ENCODE data around the gene PCDH9.

The PCDH9 gene

GRCh38 chr13:66967811-66968597 is 262.1 kb downstream of the PCDH9 start:
- H3K27me3 ChIP-seq (ENCODE audit: control insufficient read depth, insufficient read depth, low read length), result no peaks in the 10 kb centered on the region
- no peak overlapping the region for H3K27ac ChIP-seq (ENCODE audit: low read length)
- no peaks in the 10 kb centered on the region for H3K36me3 ChIP-seq (ENCODE audit: control insufficient read depth, insufficient read depth, low read length)
- no peaks in the 10 kb centered on the region for H3K4me1 ChIP-seq (ENCODE audit: control insufficient read depth, insufficient read depth, low read length)
- H3K4me3 ChIP-seq (ENCODE audit: low read length), result no peak overlapping the region
- no peaks in the 10 kb centered on the region for H3K9me3 ChIP-seq (ENCODE audit: control insufficient read depth, insufficient read depth, low read length)
- DNase-seq (ENCODE audit: low read depth, low spot score), result no peak
- no CpG with 5 or more reads among the region's 3 CpGs for WGBS (ENCODE audit: insufficient coverage, insufficient read length)

- Histone ChIP-seq H3K36me3 (ENCODE audit: control insufficient read depth, insufficient read depth, low read length) (no peaks in the 10 kb centered on the region), H3K4me3 (ENCODE audit: low read length) (no peak overlapping the region), H3K27me3 (ENCODE audit: control insufficient read depth, insufficient read depth, low read length) (no peaks in the 10 kb centered on the region), H3K9me3 (ENCODE audit: control insufficient read depth, insufficient read depth, low read length) (no peaks in the 10 kb centered on the region), H3K27ac (ENCODE audit: low read length) (no peak overlapping the region), H3K4me1 (ENCODE audit: control insufficient read depth, insufficient read depth, low read length) (no peaks in the 10 kb centered on the region)
- no peak for DNase-seq (ENCODE audit: low read depth, low spot score)
- WGBS (ENCODE audit: insufficient coverage, insufficient read length), result 100% methylated on average over 1 of the region's 1 CpG
Observed at GRCh38 chr13:66965181-66965580, 265.0 kb downstream of the PCDH9 start.

DNA sequence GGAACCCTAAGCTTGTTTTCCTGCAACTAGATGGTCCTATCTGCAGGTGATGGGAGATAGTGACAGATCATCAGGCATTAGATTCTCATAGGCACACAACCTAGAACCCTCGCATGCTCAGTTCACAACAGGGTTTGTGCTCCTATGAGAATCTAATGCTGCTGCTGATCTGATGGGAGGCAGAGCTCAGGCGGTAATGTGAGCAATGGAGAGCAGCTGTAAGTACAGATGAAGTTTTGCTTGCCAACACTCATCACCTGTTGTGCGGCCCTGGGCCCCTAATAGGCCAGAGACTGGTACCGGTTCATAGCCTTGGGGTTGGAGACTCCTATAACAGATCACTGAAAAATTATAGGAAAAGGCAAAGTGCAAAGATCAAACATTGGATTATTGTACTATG is 267.2 kb downstream of the PCDH9 start:
- Histone ChIP-seq H3K4me1 (ENCODE audit: control insufficient read depth, insufficient read depth, low read length) (no peaks in the 10 kb centered on the region), H3K27me3 (ENCODE audit: control insufficient read depth, insufficient read depth, low read length) (no peaks in the 10 kb centered on the region), H3K27ac (ENCODE audit: low read length) (no peak overlapping the region), H3K36me3 (ENCODE audit: control insufficient read depth, insufficient read depth, low read length) (no peaks in the 10 kb centered on the region), H3K4me3 (ENCODE audit: low read length) (no peak overlapping the region), H3K9me3 (ENCODE audit: control insufficient read depth, insufficient read depth, low read length) (no peaks in the 10 kb centered on the region)
- WGBS (ENCODE audit: insufficient coverage, insufficient read length), result no CpG with 5 or more reads among the region's 4 CpGs
- no peak for DNase-seq (ENCODE audit: low read depth, low spot score)

- Histone ChIP-seq H3K9me3 (ENCODE audit: control insufficient read depth, insufficient read depth, low read length) (no peaks in the 10 kb centered on the region), H3K27ac (ENCODE audit: low read length) (no peak overlapping the region), H3K4me3 (ENCODE audit: low read length) (no peak overlapping the region), H3K4me1 (ENCODE audit: control insufficient read depth, insufficient read depth, low read length) (no peaks in the 10 kb centered on the region), H3K36me3 (ENCODE audit: control insufficient read depth, insufficient read depth, low read length) (no peaks in the 10 kb centered on the region), H3K27me3 (ENCODE audit: control insufficient read depth, insufficient read depth, low read length) (no peaks in the 10 kb centered on the region)
- no CpG with 5 or more reads among the region's 3 CpGs for WGBS (ENCODE audit: insufficient coverage, insufficient read length)
- DNase-seq (ENCODE audit: low read depth, low spot score), result no peak
Observed at GRCh38 chr13:66958611-66959010, 271.5 kb downstream of the PCDH9 start.

- no CpG with 5 or more reads among the region's 4 CpGs for WGBS (ENCODE audit: insufficient coverage, insufficient read length)
- no peaks in the 10 kb centered on the region for H3K4me1 ChIP-seq (ENCODE audit: control insufficient read depth, insufficient read depth, low read length)
- no peaks in the 10 kb centered on the region for H3K36me3 ChIP-seq (ENCODE audit: control insufficient read depth, insufficient read depth, low read length)
- H3K27me3 ChIP-seq (ENCODE audit: control insufficient read depth, insufficient read depth, low read length), result no peaks in the 10 kb centered on the region
- DNase-seq (ENCODE audit: low read depth, low spot score), result no peak
- no peak overlapping the region for H3K4me3 ChIP-seq (ENCODE audit: low read length)
- H3K9me3 ChIP-seq (ENCODE audit: control insufficient read depth, insufficient read depth, low read length), result no peaks in the 10 kb centered on the region
- no peak overlapping the region for H3K27ac ChIP-seq (ENCODE audit: low read length)
Observed at GRCh38 chr13:66952507-66952906, 277.6 kb downstream of the PCDH9 start.

- Histone ChIP-seq H3K27ac (ENCODE audit: low read length) (no peak overlapping the region), H3K9me3 (ENCODE audit: control insufficient read depth, insufficient read depth, low read length) (no peaks in the 10 kb centered on the region), H3K36me3 (ENCODE audit: control insufficient read depth, insufficient read depth, low read length) (no peaks in the 10 kb centered on the region), H3K4me3 (ENCODE audit: low read length) (no peak overlapping the region), H3K4me1 (ENCODE audit: control insufficient read depth, insufficient read depth, low read length) (no peaks in the 10 kb centered on the region), H3K27me3 (ENCODE audit: control insufficient read depth, insufficient read depth, low read length) (no peaks in the 10 kb centered on the region)
- WGBS (ENCODE audit: insufficient coverage, insufficient read length), result no CpG with 5 or more reads among the region's 2 CpGs
- no peak for DNase-seq (ENCODE audit: low read depth, low spot score)
Observed at GRCh38 chr13:66951426-66951825, 278.7 kb downstream of the PCDH9 start.

DNA sequence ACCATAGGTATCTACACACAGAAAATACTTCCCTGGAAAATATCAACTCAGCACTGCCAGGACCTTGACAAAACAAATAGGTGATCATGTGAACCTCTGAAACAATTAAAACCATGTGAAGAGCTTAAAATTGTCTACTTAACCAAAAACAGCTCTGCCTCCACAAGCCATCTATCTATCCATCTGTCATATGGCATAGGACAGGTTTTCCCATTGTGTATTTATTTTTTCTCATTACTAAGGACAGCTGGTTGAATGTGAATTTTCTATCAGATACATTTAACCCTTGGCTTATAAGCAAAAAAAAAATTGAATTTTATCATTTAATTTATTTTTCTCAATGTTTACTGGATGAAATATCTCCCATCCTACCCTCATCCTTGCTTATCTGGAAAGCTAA is 279.5 kb downstream of the PCDH9 start:
- no peak overlapping the region for H3K27ac ChIP-seq (ENCODE audit: low read length)
- H3K36me3 ChIP-seq (ENCODE audit: control insufficient read depth, insufficient read depth, low read length), result no peaks in the 10 kb centered on the region
- no peak for DNase-seq (ENCODE audit: low read depth, low spot score)
- no peaks in the 10 kb centered on the region for H3K27me3 ChIP-seq (ENCODE audit: control insufficient read depth, insufficient read depth, low read length)
- no peaks in the 10 kb centered on the region for H3K4me1 ChIP-seq (ENCODE audit: control insufficient read depth, insufficient read depth, low read length)
- no peak overlapping the region for H3K4me3 ChIP-seq (ENCODE audit: low read length)
- no peaks in the 10 kb centered on the region for H3K9me3 ChIP-seq (ENCODE audit: control insufficient read depth, insufficient read depth, low read length)

GRCh38 chr13:66948910-66949309 is 281.2 kb downstream of the PCDH9 start:
- Histone ChIP-seq H3K36me3 (ENCODE audit: control insufficient read depth, insufficient read depth, low read length) (no peaks in the 10 kb centered on the region), H3K4me3 (ENCODE audit: low read length) (no peak overlapping the region)
- no CpG with 5 or more reads among the region's 6 CpGs for WGBS (ENCODE audit: insufficient coverage, insufficient read length)

GRCh38 chr13:66943530-66943929 is 286.6 kb downstream of the PCDH9 start:
- Histone ChIP-seq H3K4me1 (ENCODE audit: control insufficient read depth, insufficient read depth, low read length) (no peaks in the 10 kb centered on the region), H3K27me3 (ENCODE audit: control insufficient read depth, insufficient read depth, low read length) (no peaks in the 10 kb centered on the region), H3K36me3 (ENCODE audit: control insufficient read depth, insufficient read depth, low read length) (no peaks in the 10 kb centered on the region), H3K27ac (ENCODE audit: low read length) (no peak overlapping the region), H3K9me3 (ENCODE audit: control insufficient read depth, insufficient read depth, low read length) (no peaks in the 10 kb centered on the region), H3K4me3 (ENCODE audit: low read length) (no peak overlapping the region)
- no CpG with 5 or more reads among the region's 3 CpGs for WGBS (ENCODE audit: insufficient coverage, insufficient read length)
- no peak for DNase-seq (ENCODE audit: low read depth, low spot score)

More at GRCh38 chr13:66948910-66949309, 281.2 kb downstream of the PCDH9 start:
- DNase-seq (ENCODE audit: low read depth, low spot score), result no peak
- no peak overlapping the region for H3K27ac ChIP-seq (ENCODE audit: low read length)
- H3K27me3 ChIP-seq (ENCODE audit: control insufficient read depth, insufficient read depth, low read length), result no peaks in the 10 kb centered on the region
- H3K4me1 ChIP-seq (ENCODE audit: control insufficient read depth, insufficient read depth, low read length), result no peaks in the 10 kb centered on the region
- H3K9me3 ChIP-seq (ENCODE audit: control insufficient read depth, insufficient read depth, low read length), result no peaks in the 10 kb centered on the region

GRCh38 chr13:66940113-66940512 is 290.0 kb downstream of the PCDH9 start:
- Histone ChIP-seq H3K9me3 (ENCODE audit: control insufficient read depth, insufficient read depth, low read length) (no peaks in the 10 kb centered on the region), H3K27ac (ENCODE audit: low read length) (no peak overlapping the region), H3K27me3 (ENCODE audit: control insufficient read depth, insufficient read depth, low read length) (no peaks in the 10 kb centered on the region), H3K36me3 (ENCODE audit: control insufficient read depth, insufficient read depth, low read length) (no peaks in the 10 kb centered on the region), H3K4me1 (ENCODE audit: control insufficient read depth, insufficient read depth, low read length) (no peaks in the 10 kb centered on the region), H3K4me3 (ENCODE audit: low read length) (no peak overlapping the region)
- DNase-seq (ENCODE audit: low read depth, low spot score), result no peak
- no CpG with 5 or more reads among the region's 4 CpGs for WGBS (ENCODE audit: insufficient coverage, insufficient read length)

DNA sequence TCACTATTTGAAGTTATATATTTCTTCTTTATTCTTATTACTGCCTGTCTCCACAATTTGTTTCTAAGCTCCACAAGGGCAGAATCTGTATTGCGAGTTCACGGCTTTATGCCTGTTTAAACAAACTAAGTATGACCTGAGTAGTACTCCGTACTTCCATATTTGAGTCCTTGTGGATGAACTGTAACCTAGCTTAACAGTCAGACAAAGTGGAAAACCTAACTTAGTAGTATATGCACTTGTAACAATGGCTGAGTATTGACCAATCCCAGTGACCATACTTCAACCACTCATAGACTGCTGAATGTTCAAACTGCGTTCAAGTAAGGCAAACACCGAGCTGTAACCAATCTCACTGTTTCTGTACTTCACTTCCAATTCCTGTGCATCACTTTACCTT is 292.7 kb downstream of the PCDH9 start:
- DNase-seq (ENCODE audit: low read depth, low spot score), result no peak
- Histone ChIP-seq H3K27me3 (ENCODE audit: control insufficient read depth, insufficient read depth, low read length) (no peaks in the 10 kb centered on the region), H3K36me3 (ENCODE audit: control insufficient read depth, insufficient read depth, low read length) (no peaks in the 10 kb centered on the region), H3K9me3 (ENCODE audit: control insufficient read depth, insufficient read depth, low read length) (no peaks in the 10 kb centered on the region), H3K4me3 (ENCODE audit: low read length) (no peak overlapping the region), H3K27ac (ENCODE audit: low read length) (no peak overlapping the region), H3K4me1 (ENCODE audit: control insufficient read depth, insufficient read depth, low read length) (no peaks in the 10 kb centered on the region)
- no CpG with 5 or more reads among the region's 5 CpGs for WGBS (ENCODE audit: insufficient coverage, insufficient read length)

Measured in iPS DF 6.9 (cell line).